MM.1S (cell line): ENCODE data around the gene RTN4.

ENCODE experiments used
- DNase-seq: peaks from one replicate; pipeline ENCODE4 v3.0.0-alpha.2; 2015
- H2AFZ ChIP-seq: fragments of 300-600 bp; sonication (generic); 2 replicates; pipeline ENCODE4 v1.6.0; 2016; ENCODE audit warnings: antibody characterized with exemption, low read length
- H3F3A ChIP-seq: fragments of 300-600 bp; sonication (generic); 2 replicates; pipeline ENCODE4 v1.6.1; 2016; ENCODE audit warnings: mild to moderate bottlenecking, antibody characterized with exemption, low read length, moderate library complexity, mixed read lengths; ENCODE audit not compliant: insufficient read depth
- H3K27ac ChIP-seq: fragments of 300-600 bp; sonication (generic); 2 replicates; pipeline ENCODE4 v1.5.1; 2016; ENCODE audit warnings: mild to moderate bottlenecking, low read length
- H3K27me3 ChIP-seq: fragments of 300-600 bp; sonication (generic); replicated peaks from 2 replicates; pipeline ENCODE4 v1.6.0; 2016; ENCODE audit warnings: low read length; ENCODE audit not compliant: insufficient read depth
- H3K36me3 ChIP-seq: fragments of 300-600 bp; sonication (generic); replicated peaks from 2 replicates; pipeline ENCODE4 v1.6.1; 2016; ENCODE audit warnings: mild to moderate bottlenecking, low read length, mixed read lengths; ENCODE audit not compliant: insufficient read depth
- H3K4me1 ChIP-seq: fragments of 300-600 bp; sonication (generic); 2 replicates; pipeline ENCODE4 v1.6.1; 2016; ENCODE audit warnings: low read length, mixed read lengths
- H3K4me2 ChIP-seq: fragments of 300-600 bp; sonication (generic); 2 replicates; pipeline ENCODE4 v1.6.0; 2016; ENCODE audit warnings: low read depth, low read length
- H3K4me3 ChIP-seq: fragments of 300-600 bp; sonication (generic); 2 replicates; pipeline ENCODE4 v1.5.1; 2016; ENCODE audit warnings: low read length, mixed read lengths
- H3K79me2 ChIP-seq: fragments of 300-600 bp; sonication (generic); 2 replicates; pipeline ENCODE4 v1.6.1; 2016; ENCODE audit warnings: mixed run types, low read length, mixed read lengths
- H3K9ac ChIP-seq: fragments of 300-600 bp; sonication (generic); 2 replicates; pipeline ENCODE4 v1.6.1; 2016; ENCODE audit warnings: low read length, mixed read lengths
- H3K9me2 ChIP-seq: fragments of 300-600 bp; sonication (generic); replicated peaks from 2 replicates; pipeline ENCODE4 v1.6.1; 2016; ENCODE audit warnings: mild to moderate bottlenecking, low read length, mixed read lengths; ENCODE audit not compliant: insufficient read depth
- H3K9me3 ChIP-seq: fragments of 300-600 bp; sonication (generic); replicated peaks from 2 replicates; pipeline ENCODE4 v1.6.1; 2016; ENCODE audit warnings: mild to moderate bottlenecking, low read length, mixed read lengths; ENCODE audit not compliant: insufficient read depth
- H4K20me1 ChIP-seq: fragments of 300-600 bp; sonication (generic); 2 replicates; pipeline ENCODE4 v1.6.1; 2016; ENCODE audit warnings: mild to moderate bottlenecking, low read length, moderate library complexity, mixed read lengths; ENCODE audit not compliant: insufficient read depth
- CTCF ChIP-seq: fragments of 300-600 bp; sonication (generic); IDR thresholded peaks from 2 replicates; pipeline ENCODE4 v1.5.1; 2016; ENCODE audit warnings: antibody characterized with exemption, low read length, mixed read lengths
- EZH2 ChIP-seq: fragments of 300-600 bp; sonication (generic); optimal IDR thresholded peaks from 2 replicates; pipeline ENCODE3; 2017; ENCODE audit warnings: low read depth, mild to moderate bottlenecking, antibody characterized with exemption, low read length, mixed read lengths
- EZH2phosphoT487 ChIP-seq: fragments of 300-600 bp; sonication (generic); IDR thresholded peaks from 2 replicates; pipeline ENCODE4 v1.6.1; 2018; ENCODE audit warnings: antibody characterized with exemption, low read length

Gene RTN4

DNA sequence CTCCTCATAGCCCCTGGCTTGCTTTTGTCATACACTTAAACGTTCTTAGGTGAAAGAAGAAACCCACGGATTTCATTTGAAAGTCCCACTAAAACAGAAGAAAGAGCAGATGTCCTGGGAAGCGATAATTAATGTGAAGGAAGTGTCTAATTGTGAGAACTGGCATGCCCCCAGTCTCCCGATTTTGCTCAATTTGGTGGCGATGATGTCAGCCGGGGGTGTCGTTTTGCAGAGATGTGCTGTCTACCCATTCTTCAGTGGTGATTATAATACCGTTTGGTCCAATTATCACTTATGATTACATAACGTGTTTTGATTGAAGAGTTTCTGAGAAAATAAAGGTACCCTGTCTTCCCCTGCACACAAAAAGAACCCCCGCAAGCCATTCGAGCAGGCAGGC is 103.1 kb downstream of the RTN4 start:
- no peaks in the 10 kb centered on the region for H3F3A ChIP-seq
- peaks cover 12% of the 10 kb centered on the region for H3K4me1 ChIP-seq
- DNase-seq: no peak
- no peaks in the 10 kb centered on the region for H3K9me3 ChIP-seq
- no peak overlapping the region for H3K27ac ChIP-seq
- no peak overlapping the region for H3K9ac ChIP-seq
- H2AFZ ChIP-seq: no peak overlapping the region
- H3K9me2 ChIP-seq: no peaks in the 10 kb centered on the region
- no peaks in the 10 kb centered on the region for H3K27me3 ChIP-seq
- H4K20me1 ChIP-seq: no peaks in the 10 kb centered on the region
- H3K4me3 ChIP-seq: no peak overlapping the region
- no peak for TF ChIP-seq EZH2
- TF ChIP-seq CTCF: no peak
- TF ChIP-seq EZH2phosphoT487: no peak
- no peaks in the 10 kb centered on the region for H3K79me2 ChIP-seq
- no peak overlapping the region for H3K4me2 ChIP-seq
- H3K36me3 ChIP-seq: no peaks in the 10 kb centered on the region

GRCh38 chr2:54946220-54946805 is 103.9 kb downstream of the RTN4 start:
- Histone ChIP-seq H3F3A (no peaks in the 10 kb centered on the region), H4K20me1 (no peaks in the 10 kb centered on the region), H3K9me2 (no peaks in the 10 kb centered on the region), H3K4me3 (no peak overlapping the region), H3K79me2 (no peaks in the 10 kb centered on the region), H3K9me3 (no peaks in the 10 kb centered on the region), H3K27me3 (no peaks in the 10 kb centered on the region), H3K9ac (no peak overlapping the region), H3K4me1 (peaks cover 12% of the 10 kb centered on the region), H3K36me3 (no peaks in the 10 kb centered on the region), H2AFZ (no peak overlapping the region), H3K27ac (no peak overlapping the region), H3K4me2 (no peak overlapping the region)
- TF ChIP-seq EZH2: no peak
- no peak for TF ChIP-seq CTCF
- TF ChIP-seq EZH2phosphoT487: no peak
- no peak for DNase-seq

GRCh38 chr2:54945391-54946219 is 104.6 kb downstream of the RTN4 start:
- Histone ChIP-seq H3K9ac (no peak overlapping the region), H3F3A (no peaks in the 10 kb centered on the region), H4K20me1 (no peaks in the 10 kb centered on the region), H2AFZ (peak overlapping the region; percentile 12), H3K27me3 (no peaks in the 10 kb centered on the region), H3K36me3 (no peaks in the 10 kb centered on the region), H3K4me2 (no peak overlapping the region), H3K79me2 (no peaks in the 10 kb centered on the region), H3K4me1 (peaks cover 12% of the 10 kb centered on the region), H3K9me2 (no peaks in the 10 kb centered on the region), H3K4me3 (no peak overlapping the region), H3K9me3 (no peaks in the 10 kb centered on the region), H3K27ac (peak overlapping the region; percentile 3; the same call in 1 of the 2 replicates)
- TF ChIP-seq EZH2 (no peak), CTCF (no peak), EZH2phosphoT487 (no peak)
- peak; percentile 57 for DNase-seq
